ENCODE data around the gene TNFAIP1. TPM values are rescaled to one million over a fixed set of nuclear protein-coding genes. Genes with fewer than 3 reads are reported as not detected.

The TNFAIP1 gene
- total and polyA plus RNA-seq, 4 donors = 25.1 to 56.0 (median 51.6) TPM

DNA sequence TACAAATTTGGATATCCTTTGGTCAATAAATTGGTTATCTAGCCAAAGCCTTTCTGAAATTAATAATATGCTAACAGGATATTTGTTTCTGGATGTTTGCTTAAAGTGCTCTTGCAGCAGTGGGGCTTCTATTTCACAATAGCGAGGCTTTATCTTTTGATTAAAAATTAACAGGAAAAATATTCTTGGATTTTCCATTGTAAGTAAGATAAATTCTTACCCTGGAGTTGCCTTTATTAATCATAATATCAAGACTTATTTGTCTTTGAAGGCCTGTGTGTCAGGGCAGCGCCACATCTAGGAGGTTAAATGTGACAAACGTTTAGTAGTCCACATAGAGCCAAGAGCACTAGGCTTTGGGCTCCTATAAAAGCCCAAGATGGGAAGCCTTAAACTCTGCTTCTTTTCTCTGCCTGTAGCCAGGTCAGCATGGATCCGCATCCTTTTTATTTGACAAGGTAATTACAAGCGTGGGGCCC is 11.3 kb upstream of the TNFAIP1 start:
- peaks cover 4% of the 10 kb centered on the region for H3K4me1 ChIP-seq (ENCODE audit: control insufficient read depth, insufficient read depth, low read length)
- WGBS (ENCODE audit: insufficient coverage) = 44% methylated on average over 2 of the region's 5 CpGs

DNA sequence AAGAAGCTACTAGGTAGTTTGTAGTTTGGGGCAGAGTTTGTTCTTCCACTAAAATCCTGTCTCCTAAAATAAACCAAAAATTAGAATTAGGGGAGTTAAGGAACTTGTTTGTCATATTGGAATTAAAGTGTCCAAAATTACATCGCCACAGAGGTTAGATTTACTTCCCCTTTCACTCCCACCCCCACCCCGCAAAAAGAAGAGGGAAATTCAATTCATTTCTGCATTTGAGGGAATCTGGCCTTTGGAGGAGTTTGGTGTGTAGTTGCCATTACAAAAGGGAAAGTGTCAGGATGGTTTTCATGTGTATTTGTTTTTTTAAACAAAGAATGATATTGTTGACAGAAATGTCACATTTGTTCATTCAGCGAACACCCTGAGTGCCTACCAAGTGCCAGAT is 10.8 kb upstream of the TNFAIP1 start:
- Histone ChIP-seq H3K9me3 (ENCODE audit: control insufficient read depth, insufficient read depth, low read length) (no peaks in the 10 kb centered on the region), H3K4me3 (ENCODE audit: low read depth, low read length) (no peak overlapping the region)
- DNase-seq (ENCODE audit: low read depth in 4 of 6, low spot score in 6 of 6) = no peak

More for the DNA sequence above, 11.3 kb upstream of the TNFAIP1 start:
- Histone ChIP-seq H3K4me3 (ENCODE audit: low read depth, low read length) (no peak overlapping the region), H3K9me3 (ENCODE audit: control insufficient read depth, insufficient read depth, low read length) (no peaks in the 10 kb centered on the region), H3K27ac (ENCODE audit: low read depth, low read length) (no peak overlapping the region), H3K36me3 (ENCODE audit: control insufficient read depth, insufficient read depth, low read length) (peaks cover 7% of the 10 kb centered on the region), H3K27me3 (ENCODE audit: control insufficient read depth, insufficient read depth, low read length) (no peaks in the 10 kb centered on the region)
- DNase-seq (ENCODE audit: low read depth in 4 of 6, low spot score in 6 of 6) = no peak

DNA sequence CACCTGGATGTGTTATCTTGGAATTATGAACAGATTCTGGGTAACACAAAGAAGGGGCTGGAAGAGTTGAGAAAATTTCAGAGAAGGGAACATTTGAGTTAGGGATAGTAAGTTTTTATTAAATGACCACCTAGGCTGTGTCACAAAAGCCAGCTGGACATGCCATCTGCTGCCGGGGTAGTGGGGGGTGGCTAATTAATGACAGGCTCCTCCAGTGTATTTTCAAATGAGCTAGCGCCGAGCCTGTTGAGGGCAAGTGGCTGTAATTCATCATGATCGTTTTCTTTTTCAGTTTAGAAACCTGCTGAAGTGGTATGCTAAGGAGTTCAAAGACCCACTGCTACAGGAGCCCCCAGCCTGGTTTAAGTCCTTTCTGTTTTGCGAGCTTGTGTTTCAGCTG is 10.3 kb upstream of the TNFAIP1 start:
- no peaks in the 10 kb centered on the region for H3K27me3 ChIP-seq (ENCODE audit: control insufficient read depth, insufficient read depth, low read length)
- 29% methylated on average over 4 of the region's 5 CpGs for WGBS (ENCODE audit: insufficient coverage)
- no peak overlapping the region for H3K4me3 ChIP-seq (ENCODE audit: low read depth, low read length)
- H3K9me3 ChIP-seq (ENCODE audit: control insufficient read depth, insufficient read depth, low read length) = no peaks in the 10 kb centered on the region
- peaks cover 13% of the 10 kb centered on the region for H3K36me3 ChIP-seq (ENCODE audit: control insufficient read depth, insufficient read depth, low read length)
- H3K27ac ChIP-seq (ENCODE audit: low read depth, low read length) = no peak overlapping the region
- H3K4me1 ChIP-seq (ENCODE audit: control insufficient read depth, insufficient read depth, low read length) = no peaks in the 10 kb centered on the region
- no peak for DNase-seq (ENCODE audit: low read depth in 4 of 6, low spot score in 6 of 6)

More for the DNA sequence above, 10.8 kb upstream of the TNFAIP1 start:
- WGBS (ENCODE audit: insufficient coverage) = 50% methylated on average over 1 of the region's 3 CpGs
- peaks cover 10% of the 10 kb centered on the region for H3K36me3 ChIP-seq (ENCODE audit: control insufficient read depth, insufficient read depth, low read length)
- H3K4me1 ChIP-seq (ENCODE audit: control insufficient read depth, insufficient read depth, low read length) = no peaks in the 10 kb centered on the region
- no peaks in the 10 kb centered on the region for H3K27me3 ChIP-seq (ENCODE audit: control insufficient read depth, insufficient read depth, low read length)
- no peak overlapping the region for H3K27ac ChIP-seq (ENCODE audit: low read depth, low read length)

GRCh38 chr17:28326114-28326513 is 9.4 kb upstream of the TNFAIP1 start:
- Histone ChIP-seq H3K4me1 (ENCODE audit: control insufficient read depth, insufficient read depth, low read length) (no peaks in the 10 kb centered on the region), H3K36me3 (ENCODE audit: control insufficient read depth, insufficient read depth, low read length) (peaks cover 21% of the 10 kb centered on the region), H3K4me3 (ENCODE audit: low read depth, low read length) (no peak overlapping the region), H3K27me3 (ENCODE audit: control insufficient read depth, insufficient read depth, low read length) (no peaks in the 10 kb centered on the region), H3K27ac (ENCODE audit: low read depth, low read length) (no peak overlapping the region), H3K9me3 (ENCODE audit: control insufficient read depth, insufficient read depth, low read length) (no peaks in the 10 kb centered on the region)
- no peak for DNase-seq (ENCODE audit: low read depth in 4 of 6, low spot score in 6 of 6)
- WGBS (ENCODE audit: insufficient coverage) = 77% methylated on average over 6 of the region's 7 CpGs

GRCh38 chr17:28327031-28327607 is 8.4 kb upstream of the TNFAIP1 start:
- no peak for DNase-seq (ENCODE audit: low read depth in 4 of 6, low spot score in 6 of 6)
- Histone ChIP-seq H3K9me3 (ENCODE audit: control insufficient read depth, insufficient read depth, low read length) (no peaks in the 10 kb centered on the region), H3K4me1 (ENCODE audit: control insufficient read depth, insufficient read depth, low read length) (no peaks in the 10 kb centered on the region), H3K36me3 (ENCODE audit: control insufficient read depth, insufficient read depth, low read length) (peaks cover 30% of the 10 kb centered on the region), H3K4me3 (ENCODE audit: low read depth, low read length) (no peak overlapping the region), H3K27me3 (ENCODE audit: control insufficient read depth, insufficient read depth, low read length) (no peaks in the 10 kb centered on the region), H3K27ac (ENCODE audit: low read depth, low read length) (no peak overlapping the region)
- 92% methylated on average over 6 of the region's 9 CpGs for WGBS (ENCODE audit: insufficient coverage)

DNA sequence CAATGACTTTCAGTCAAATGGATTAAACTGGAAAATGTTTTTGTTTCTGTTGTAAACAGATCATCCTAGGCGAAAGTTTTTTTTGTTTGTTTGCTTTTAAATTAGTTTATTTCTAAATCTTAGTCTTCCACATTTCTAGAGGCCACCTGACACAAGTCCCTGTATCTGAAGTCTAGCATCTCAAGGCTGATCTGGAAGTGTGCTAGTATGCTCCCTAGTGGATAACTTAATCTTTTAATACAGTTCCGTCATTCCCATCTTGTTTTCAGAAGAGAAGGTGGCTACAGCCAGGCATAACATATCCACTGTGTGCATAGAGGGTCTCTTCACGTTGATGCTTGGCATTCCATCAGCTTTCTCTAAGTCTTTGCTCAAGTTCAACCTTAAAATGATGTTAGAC is 7.9 kb upstream of the TNFAIP1 start:
- Histone ChIP-seq H3K9me3 (ENCODE audit: control insufficient read depth, insufficient read depth, low read length) (no peaks in the 10 kb centered on the region), H3K27me3 (ENCODE audit: control insufficient read depth, insufficient read depth, low read length) (no peaks in the 10 kb centered on the region), H3K4me3 (ENCODE audit: low read depth, low read length) (no peak overlapping the region), H3K4me1 (ENCODE audit: control insufficient read depth, insufficient read depth, low read length) (no peaks in the 10 kb centered on the region), H3K27ac (ENCODE audit: low read depth, low read length) (no peak overlapping the region), H3K36me3 (ENCODE audit: control insufficient read depth, insufficient read depth, low read length) (peaks cover 30% of the 10 kb centered on the region)
- DNase-seq (ENCODE audit: low read depth in 4 of 6, low spot score in 6 of 6) = peak in 1 of 6 donors; percentile 19
- WGBS (ENCODE audit: insufficient coverage) = 53% methylated on average over 2 of the region's 3 CpGs

DNA sequence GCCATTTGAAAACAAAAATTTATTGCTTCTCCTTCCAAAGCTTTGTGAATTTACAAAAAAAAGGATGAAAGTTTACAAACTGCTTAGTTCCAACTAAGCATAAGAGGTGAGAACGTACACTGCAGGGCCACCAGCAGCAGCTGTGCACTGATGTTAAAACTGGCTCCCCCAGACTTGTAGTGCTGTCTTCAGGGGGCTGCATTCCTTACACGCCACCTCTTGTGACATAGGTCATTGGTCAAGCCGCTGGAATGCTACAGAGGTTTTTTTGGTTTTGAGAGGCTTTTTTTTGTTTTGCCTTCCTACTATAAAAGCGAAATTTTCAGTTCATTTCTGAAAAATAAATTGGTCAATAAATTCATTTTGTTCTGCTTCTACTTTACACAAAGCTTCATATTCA is 7.2 kb upstream of the TNFAIP1 start:
- H3K36me3 ChIP-seq (ENCODE audit: control insufficient read depth, insufficient read depth, low read length) = peaks cover 30% of the 10 kb centered on the region
- DNase-seq (ENCODE audit: low read depth in 4 of 6, low spot score in 6 of 6) = no peak
- no peaks in the 10 kb centered on the region for H3K27me3 ChIP-seq (ENCODE audit: control insufficient read depth, insufficient read depth, low read length)
- 70% methylated on average over 1 of the region's 4 CpGs for WGBS (ENCODE audit: insufficient coverage)
- no peak overlapping the region for H3K4me3 ChIP-seq (ENCODE audit: low read depth, low read length)
- no peak overlapping the region for H3K27ac ChIP-seq (ENCODE audit: low read depth, low read length)
- no peaks in the 10 kb centered on the region for H3K4me1 ChIP-seq (ENCODE audit: control insufficient read depth, insufficient read depth, low read length)
- H3K9me3 ChIP-seq (ENCODE audit: control insufficient read depth, insufficient read depth, low read length) = no peaks in the 10 kb centered on the region

GRCh38 chr17:28330671-28331070 is 4.9 kb upstream of the TNFAIP1 start:
- Histone ChIP-seq H3K27me3 (ENCODE audit: control insufficient read depth, insufficient read depth, low read length) (no peaks in the 10 kb centered on the region), H3K27ac (ENCODE audit: low read depth, low read length) (no peak overlapping the region), H3K4me1 (ENCODE audit: control insufficient read depth, insufficient read depth, low read length) (peaks cover 13% of the 10 kb centered on the region), H3K4me3 (ENCODE audit: low read depth, low read length) (no peak overlapping the region), H3K36me3 (ENCODE audit: control insufficient read depth, insufficient read depth, low read length) (peaks cover 30% of the 10 kb centered on the region), H3K9me3 (ENCODE audit: control insufficient read depth, insufficient read depth, low read length) (no peaks in the 10 kb centered on the region)
- 88% methylated on average over 5 of the region's 5 CpGs for WGBS (ENCODE audit: insufficient coverage)
- no peak for DNase-seq (ENCODE audit: low read depth in 4 of 6, low spot score in 6 of 6)

DNA sequence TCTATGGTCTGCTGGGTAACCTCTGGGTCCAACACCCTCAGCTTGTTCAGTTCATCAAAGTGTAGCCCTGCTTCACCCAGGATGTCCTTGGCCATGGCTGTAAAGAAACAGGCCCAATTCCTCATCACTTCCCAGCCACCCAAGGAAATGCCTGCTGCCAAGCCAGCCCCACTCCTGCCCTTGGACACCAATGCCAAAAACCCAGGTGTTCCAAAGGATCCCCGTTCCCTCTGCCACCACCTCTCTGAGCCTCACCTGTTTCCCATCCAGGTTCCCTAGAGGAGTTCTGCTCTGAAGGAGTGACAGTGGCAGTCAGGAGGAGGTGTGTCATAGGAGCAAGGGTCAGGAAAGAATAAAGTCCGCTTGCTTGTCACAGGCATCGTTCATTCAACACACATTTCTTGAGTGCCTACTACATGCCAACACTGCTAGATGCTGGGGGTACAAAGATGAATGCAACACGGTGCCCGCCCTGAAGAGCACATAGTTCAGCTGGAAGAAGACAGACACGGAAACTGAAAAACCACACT is 3.6 kb upstream of the TNFAIP1 start:
- Histone ChIP-seq H3K4me3 (ENCODE audit: low read depth, low read length) (no peak overlapping the region), H3K27me3 (ENCODE audit: control insufficient read depth, insufficient read depth, low read length) (no peaks in the 10 kb centered on the region), H3K4me1 (ENCODE audit: control insufficient read depth, insufficient read depth, low read length) (peaks cover 21% of the 10 kb centered on the region), H3K36me3 (ENCODE audit: control insufficient read depth, insufficient read depth, low read length) (peaks cover 27% of the 10 kb centered on the region), H3K9me3 (ENCODE audit: control insufficient read depth, insufficient read depth, low read length) (no peaks in the 10 kb centered on the region), H3K27ac (ENCODE audit: low read depth, low read length) (no peak overlapping the region)
- 80% methylated on average over 2 of the region's 6 CpGs for WGBS (ENCODE audit: insufficient coverage)
- no peak for DNase-seq (ENCODE audit: low read depth in 4 of 6, low spot score in 6 of 6)

- Histone ChIP-seq H3K4me3 (ENCODE audit: low read depth, low read length) (no peak overlapping the region), H3K27me3 (ENCODE audit: control insufficient read depth, insufficient read depth, low read length) (no peaks in the 10 kb centered on the region), H3K9me3 (ENCODE audit: control insufficient read depth, insufficient read depth, low read length) (no peaks in the 10 kb centered on the region), H3K27ac (ENCODE audit: low read depth, low read length) (no peak overlapping the region), H3K36me3 (ENCODE audit: control insufficient read depth, insufficient read depth, low read length) (peaks cover 24% of the 10 kb centered on the region), H3K4me1 (ENCODE audit: control insufficient read depth, insufficient read depth, low read length) (peaks cover 21% of the 10 kb centered on the region)
- 60% methylated on average over 1 of the region's 1 CpG for WGBS (ENCODE audit: insufficient coverage)
- DNase-seq (ENCODE audit: low read depth in 4 of 6, low spot score in 6 of 6) = no peak
Observed at GRCh38 chr17:28333083-28333746, 2.3 kb upstream of the TNFAIP1 start.

All from spinal cord (tissue), 10 donors.